A549 (cell line): ENCODE data around the gene PTRH1. TPM values are rescaled to one million over a fixed set of nuclear protein-coding genes. Genes with fewer than 3 reads are reported as not detected.
"Not testable (repeated sequence)": the region's sequence is repeated elsewhere in the genome, so short reads cannot be mapped to it uniquely, and the experiment has no call there.

Experiments used
- ATAC-seq, 2 experiments: fragments of 200-7000 bp in 1 of 2; fragments of >200 bp in 1 of 2; cut with Nextera tagmentation in 1 of 2; cut with Tn5 transposase in 1 of 2; 3 replicates each; pipeline versions ENCODE4 v1.8.0 to v1.9.1; 2018 to 2020; ENCODE audit warnings: mild to moderate bottlenecking in 1 of 2, moderate library complexity in 1 of 2
- CTCF ChIA-PET: fragments of 300-600 bp; sonication (Branson Sonifier 250); formaldehyde crosslinking; extraction: SDS; loops from one replicate; lab custom pipeline; 2021; ENCODE audit warnings: antibody characterized with exemption, inconsistent platforms; lab: Yijun Ruan, JAX
- POLR2A ChIA-PET: fragments of 350-600 bp; formaldehyde crosslinking; extraction: SDS; loops from one replicate; lab custom pipeline; 2021; ENCODE audit warnings: antibody characterized with exemption, inconsistent platforms; lab: Yijun Ruan, JAX
- DNase-seq, 2 experiments: peaks; one replicate each; pipeline versions ENCODE4 v3.0.0 to v3.0.0-alpha.2; 2011 to 2016; ENCODE audit warnings: low read depth in 1 of 2, low spot score in 1 of 2
- FAIRE-seq: peaks from 2 replicates; lab custom pipeline; 2011; peaks lifted over from hg19 to GRCh38; lab: Jason Lieb, UNC
- H3K27ac ChIP-seq, 2 experiments: fragments of >200 bp; sonication (Bioruptor Twin); formaldehyde crosslinking; 3 replicates each; pipeline ENCODE4 v1.5.1; 2016 to 2017
- H3K4me1 ChIP-seq: fragments of >200 bp; sonication (Bioruptor Twin); formaldehyde crosslinking; 3 replicates; pipeline ENCODE4 v1.6.1; 2016
- H3K4me2 ChIP-seq: fragments of >200 bp; sonication (Bioruptor Twin); formaldehyde crosslinking; 3 replicates; pipeline ENCODE4 v1.6.1; 2016
- H3K4me3 ChIP-seq: fragments of >200 bp; sonication (Bioruptor Twin); formaldehyde crosslinking; 3 replicates; pipeline ENCODE4 v1.5.1; 2016
- H3K9me3 ChIP-seq: fragments of >200 bp; sonication (Bioruptor Twin); formaldehyde crosslinking; 3 replicates; pipeline ENCODE4 v1.6.1; 2016
- CBX2 ChIP-seq: fragments of 200-600 bp; sonication (generic); IDR thresholded peaks from 2 replicates; pipeline ENCODE4 v1.6.1; 2016; ENCODE audit warnings: low read depth, mild to moderate bottlenecking, borderline replicate concordance
- CHD2 ChIP-seq: fragments of 150-350 bp; IDR thresholded peaks from 2 replicates; pipeline ENCODE4 v1.6.1; 2014; ENCODE audit warnings: low read length; ENCODE audit not compliant: partially characterized antibody
- E2F6 ChIP-seq: IDR thresholded peaks from 2 replicates; pipeline ENCODE4 v1.6.1; 2012; ENCODE audit warnings: low read depth, borderline replicate concordance
- ESRRA ChIP-seq: fragments of 150-350 bp; IDR thresholded peaks from 2 replicates; pipeline ENCODE4 v1.6.1; 2014; ENCODE audit warnings: mild to moderate bottlenecking, low read length, borderline replicate concordance
- FOSB ChIP-seq: fragments of 250-450 bp; sonication (Bioruptor Pico); IDR thresholded peaks from 2 replicates; pipeline ENCODE4 v1.5.0; 2020; ENCODE audit warnings: mild to moderate bottlenecking, moderate library complexity
- FOXS1 ChIP-seq: fragments of 250-450 bp; sonication (Bioruptor Pico); IDR thresholded peaks from 2 replicates; pipeline ENCODE4 v1.5.0; 2020; ENCODE audit warnings: mild to moderate bottlenecking, moderate library complexity
- GATA3 ChIP-seq: IDR thresholded peaks from 2 replicates; pipeline ENCODE4 v1.6.1; 2012; ENCODE audit warnings: borderline replicate concordance
- HES2 ChIP-seq: fragments of >200 bp; sonication (Bioruptor Twin); formaldehyde crosslinking; IDR thresholded peaks from 2 replicates; pipeline ENCODE4 v1.6.1; 2016
- MAFK ChIP-seq: fragments of 450-650 bp; IDR thresholded peaks from 2 replicates; pipeline ENCODE4 v1.6.1; 2014; ENCODE audit not compliant: partially characterized antibody
- MAZ ChIP-seq: fragments of 150-350 bp; IDR thresholded peaks from 2 replicates; pipeline ENCODE4 v1.6.1; 2014; ENCODE audit warnings: antibody characterized with exemption, low read depth, low read length, borderline replicate concordance
- MYC ChIP-seq: IDR thresholded peaks from 2 replicates; pipeline ENCODE4 v1.6.1; 2012; ENCODE audit warnings: mild to moderate bottlenecking, inconsistent platforms, low read length, improper control_type of control experiment, borderline replicate concordance
- NPAS2 ChIP-seq: fragments of 250-450 bp; sonication (Bioruptor Pico); IDR thresholded peaks from 2 replicates; pipeline ENCODE4 v1.8.0; 2022; ENCODE audit warnings: mild to moderate bottlenecking, moderate library complexity, borderline replicate concordance
- PBX3 ChIP-seq: IDR thresholded peaks from 2 replicates; pipeline ENCODE4 v1.6.1; 2012
- PHF8 ChIP-seq: fragments of 200-600 bp; sonication (generic); IDR thresholded peaks from 2 replicates; pipeline ENCODE4 v1.6.1; 2016; ENCODE audit warnings: low read depth, mild to moderate bottlenecking, antibody characterized with exemption, moderate library complexity, borderline replicate concordance
- POLR2A ChIP-seq: IDR thresholded peaks from 2 replicates; pipeline ENCODE4 v1.6.1; 2012; ENCODE audit warnings: mild to moderate bottlenecking, low read length
- POLR2AphosphoS2 ChIP-seq: conservative IDR thresholded peaks from 2 replicates; pipeline ENCODE4 v1.6.1; 2012; ENCODE audit warnings: low read length, improper control_type of control experiment, inconsistent platforms
- RAD21 ChIP-seq, 2 experiments: fragments of >200 bp in 1 of 2; sonication (Bioruptor Twin) in 1 of 2; formaldehyde crosslinking in 1 of 2; IDR thresholded peaks in 1 of 2; conservative IDR thresholded peaks in 1 of 2; 2 replicates in 1 of 2; 3 replicates in 1 of 2; pipeline ENCODE4 v1.6.1; 2012 to 2018; ENCODE audit warnings: inconsistent platforms in 1 of 2
- RARB ChIP-seq: fragments of 250-450 bp; sonication (Bioruptor Pico); IDR thresholded peaks from 2 replicates; pipeline ENCODE4 v1.8.0; 2021; ENCODE audit warnings: mild to moderate bottlenecking, moderate library complexity
- TFCP2L1 ChIP-seq: fragments of 250-450 bp; sonication (Bioruptor Pico); IDR thresholded peaks from 2 replicates; pipeline ENCODE4 v1.5.0; 2021; ENCODE audit warnings: mild to moderate bottlenecking
- ZC3H11A ChIP-seq: fragments of 450-650 bp; IDR thresholded peaks from 2 replicates; pipeline ENCODE4 v1.6.1; 2014; ENCODE audit warnings: antibody characterized with exemption, mild to moderate bottlenecking
- ZFP36 ChIP-seq: fragments of 450-650 bp; IDR thresholded peaks from 2 replicates; pipeline ENCODE4 v1.6.1; 2014; ENCODE audit warnings: borderline replicate concordance; ENCODE audit not compliant: partially characterized antibody
- WGBS: methylation state at CpG from one replicate; pipeline ENCODE4 v1.1.6; 2017; ENCODE audit errors: missing lambda C conversion rate; 5-methylcytosine and 5-hydroxymethylcytosine counted together
- polyA plus RNA-seq, 4 experiments: library from polyadenylated mRNA; depleted of rRNA in 3 of 4; stranded (reverse); fragments of >200 nt; fragmentation: RNase III in 1 of 4; extraction: RNeasy Plus Mini Kit Qiagen cat#74134 plus additional on column Dnase treatment in 1 of 4; gene quantifications; 2 replicates in 3 of 4; 3 replicates in 1 of 4; pipeline ENCODE4 v1.2.3, GENCODE V29; 2011 to 2017
- TF ChIP-seq, protein P1 (sequence below): fragments of 200-600 bp; sonication (generic); IDR thresholded peaks from 2 replicates; pipeline ENCODE4 v1.6.1; 2016; ENCODE audit warnings: antibody characterized with exemption, mild to moderate bottlenecking, moderate library complexity
- TF ChIP-seq, protein P2 (sequence below): fragments of 250-450 bp; sonication (Bioruptor Pico); IDR thresholded peaks from 2 replicates; pipeline ENCODE4 v1.5.0; 2020; ENCODE audit warnings: low read depth, mild to moderate bottlenecking, moderate library complexity

PTRH1 gene
- polyA plus RNA-seq, 2 of the 4 experiments (the other 2 are of a cell fraction) = 5.1 to 11.4 TPM

DNA sequence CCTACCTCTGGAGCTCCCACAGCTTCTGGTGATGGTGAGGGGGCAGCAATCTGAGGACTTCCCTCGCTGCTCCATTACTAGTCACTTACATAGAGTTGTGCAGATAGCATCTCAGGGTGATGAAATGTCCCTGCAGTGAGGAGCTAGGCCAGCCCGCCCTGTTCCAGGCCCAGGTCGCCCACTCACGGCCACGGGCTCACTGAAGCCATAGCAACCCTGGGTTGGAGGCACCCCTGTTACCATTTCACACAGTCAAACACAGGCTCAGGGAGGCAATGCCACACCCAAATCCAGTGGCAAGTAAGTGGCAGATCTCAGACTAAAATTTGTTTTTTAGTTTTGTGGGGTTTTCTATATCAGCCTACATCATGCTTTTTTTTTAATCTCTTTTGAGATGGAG is 43.4 kb upstream of the PTRH1 start (continued):
- TF ChIP-seq, protein P1, sequence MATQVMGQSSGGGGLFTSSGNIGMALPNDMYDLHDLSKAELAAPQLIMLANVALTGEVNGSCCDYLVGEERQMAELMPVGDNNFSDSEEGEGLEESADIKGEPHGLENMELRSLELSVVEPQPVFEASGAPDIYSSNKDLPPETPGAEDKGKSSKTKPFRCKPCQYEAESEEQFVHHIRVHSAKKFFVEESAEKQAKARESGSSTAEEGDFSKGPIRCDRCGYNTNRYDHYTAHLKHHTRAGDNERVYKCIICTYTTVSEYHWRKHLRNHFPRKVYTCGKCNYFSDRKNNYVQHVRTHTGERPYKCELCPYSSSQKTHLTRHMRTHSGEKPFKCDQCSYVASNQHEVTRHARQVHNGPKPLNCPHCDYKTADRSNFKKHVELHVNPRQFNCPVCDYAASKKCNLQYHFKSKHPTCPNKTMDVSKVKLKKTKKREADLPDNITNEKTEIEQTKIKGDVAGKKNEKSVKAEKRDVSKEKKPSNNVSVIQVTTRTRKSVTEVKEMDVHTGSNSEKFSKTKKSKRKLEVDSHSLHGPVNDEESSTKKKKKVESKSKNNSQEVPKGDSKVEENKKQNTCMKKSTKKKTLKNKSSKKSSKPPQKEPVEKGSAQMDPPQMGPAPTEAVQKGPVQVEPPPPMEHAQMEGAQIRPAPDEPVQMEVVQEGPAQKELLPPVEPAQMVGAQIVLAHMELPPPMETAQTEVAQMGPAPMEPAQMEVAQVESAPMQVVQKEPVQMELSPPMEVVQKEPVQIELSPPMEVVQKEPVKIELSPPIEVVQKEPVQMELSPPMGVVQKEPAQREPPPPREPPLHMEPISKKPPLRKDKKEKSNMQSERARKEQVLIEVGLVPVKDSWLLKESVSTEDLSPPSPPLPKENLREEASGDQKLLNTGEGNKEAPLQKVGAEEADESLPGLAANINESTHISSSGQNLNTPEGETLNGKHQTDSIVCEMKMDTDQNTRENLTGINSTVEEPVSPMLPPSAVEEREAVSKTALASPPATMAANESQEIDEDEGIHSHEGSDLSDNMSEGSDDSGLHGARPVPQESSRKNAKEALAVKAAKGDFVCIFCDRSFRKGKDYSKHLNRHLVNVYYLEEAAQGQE = no peak
- TF ChIP-seq E2F6 (no peak), CHD2 (no peak), GATA3 (no peak), FOXS1 (CRISPR knock-in tag) (no peak), ZC3H11A (no peak), PHF8 (no peak), POLR2AphosphoS2 (no peak), RAD21 (conservative IDR thresholded peaks at IDR 0.05 in 1 of 2, IDR thresholded peaks at IDR 0.05 in 1 of 2) (no peak)
- TF ChIP-seq, all 56 proteins: peak for 0

DNA sequence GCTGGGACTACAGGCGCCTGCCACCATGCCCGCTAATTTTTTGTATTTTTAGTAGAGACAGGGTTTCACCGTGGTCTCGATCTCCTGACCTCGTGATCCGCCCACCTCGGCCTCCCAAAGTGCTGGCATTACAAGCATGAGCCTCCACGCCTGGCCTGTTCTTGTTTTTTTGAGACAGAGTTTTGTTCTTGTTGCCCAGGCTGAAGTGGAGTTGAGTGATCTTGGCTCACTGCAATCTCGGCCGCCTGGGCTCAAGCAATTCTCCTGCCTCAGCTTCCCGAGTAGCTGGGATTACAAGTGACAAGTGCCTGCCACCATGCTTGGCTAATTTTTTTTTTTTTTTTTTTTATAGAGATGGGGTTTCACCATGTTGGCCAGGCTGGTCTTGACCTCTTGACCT is 41.3 kb upstream of the PTRH1 start:
- CTCF ChIA-PET = interaction anchor here (0.7 to 3.4 kb wide), 4 partner anchors 12 to 113 kb away, joined by 4 to 16 read pairs (median 12); partner anchors contain the start of gene TOR2A

DNA sequence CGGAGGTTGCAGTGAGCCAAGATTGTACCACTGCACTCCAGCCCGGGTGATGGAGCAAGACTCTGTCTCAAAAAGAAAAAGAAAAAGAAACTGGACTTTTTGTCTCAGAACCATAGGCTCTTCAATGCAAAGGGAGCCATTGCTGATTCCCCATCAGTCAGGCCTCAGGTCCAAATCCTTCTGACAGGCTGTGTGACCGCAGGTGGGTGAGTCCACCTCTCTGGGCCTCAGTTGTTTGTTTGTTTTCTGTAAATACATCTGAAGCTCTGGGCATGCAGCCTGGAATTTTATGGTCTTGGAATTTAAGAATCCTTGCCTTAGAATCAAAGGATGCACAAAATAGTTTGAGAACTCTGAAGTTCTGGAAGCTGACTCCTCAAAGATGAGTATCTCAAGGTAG is 40.8 kb upstream of the PTRH1 start:
- no peak for DNase-seq
- Histone ChIP-seq H3K27ac (no peak overlapping the region), H3K4me1 (peaks cover 14% of the 10 kb centered on the region), H3K4me3 (no peak overlapping the region), H3K9me3 (no peaks in the 10 kb centered on the region), H3K4me2 (no peak overlapping the region)
- 87% methylated on average over 3 of the region's 3 CpGs for WGBS
- POLR2A ChIA-PET = interaction anchor here (0.6 to 0.7 kb wide), 2 partner anchors 37 to 52 kb away, joined by 3 to 4 read pairs; no protein-coding TSS in a partner anchor
- no peak for ATAC-seq
- CTCF ChIA-PET = interaction anchor here (0.7 to 3.4 kb wide), 7 partner anchors 9 to 114 kb away, joined by 3 to 16 read pairs (median 11); partner anchors contain the start of gene TOR2A
- no peak for TF ChIP-seq MYC
- peak; percentile 13 for TF ChIP-seq ZFP36
- TF ChIP-seq, all 56 proteins: peak for 1
- no peak for FAIRE-seq

More for the DNA sequence above, 41.3 kb upstream of the PTRH1 start:
- 59% methylated on average over 11 of the region's 11 CpGs for WGBS
- not testable (repeated sequence) for ATAC-seq, H3K27ac ChIP-seq, H3K4me3 ChIP-seq, H3K9me3 ChIP-seq, DNase-seq, FAIRE-seq, H3K4me2 ChIP-seq
- POLR2A ChIA-PET = interaction anchor here (0.6 to 0.7 kb wide), 3 partner anchors 22 to 53 kb away, joined by 3 to 4 read pairs (median 3); no protein-coding TSS in a partner anchor
- H3K4me1 ChIP-seq = peaks cover 14% of the 10 kb centered on the region

GRCh38 chr9:127755061-127756060 is 39.9 kb upstream of the PTRH1 start:
- WGBS = 40% methylated on average over 17 of the region's 61 CpGs
- CTCF ChIA-PET = interaction anchor here (0.9 to 3.2 kb wide), 6 partner anchors 9 to 114 kb away, joined by 3 to 13 read pairs (median 7); partner anchors contain the start of gene TOR2A
- Histone ChIP-seq H3K4me2 (peak overlapping the region; percentile 99), H3K4me1 (peaks cover 14% of the 10 kb centered on the region), H3K27ac (peak overlapping the region in 1 of 2 experiments; percentile 54; a peak in 2 of 6 replicates), H3K9me3 (no peaks in the 10 kb centered on the region), H3K4me3 (peak overlapping the region; percentile 45)
- DNase-seq = no peak
- ATAC-seq = peak; percentile 4 to 12; a peak in 1 of 6 replicates
- no peak for FAIRE-seq
- POLR2A ChIA-PET = no interaction called here
- TF ChIP-seq ESRRA = no peak
- no peak for TF ChIP-seq HES2
- TF ChIP-seq FOSB = no peak
- TF ChIP-seq RARB = no peak
- no peak for TF ChIP-seq NPAS2
- no peak for TF ChIP-seq TFCP2L1 (CRISPR knock-in tag)
- no peak for TF ChIP-seq PBX3
- no peak for TF ChIP-seq MAFK
- TF ChIP-seq ZC3H11A = no peak
- TF ChIP-seq, protein P2, sequence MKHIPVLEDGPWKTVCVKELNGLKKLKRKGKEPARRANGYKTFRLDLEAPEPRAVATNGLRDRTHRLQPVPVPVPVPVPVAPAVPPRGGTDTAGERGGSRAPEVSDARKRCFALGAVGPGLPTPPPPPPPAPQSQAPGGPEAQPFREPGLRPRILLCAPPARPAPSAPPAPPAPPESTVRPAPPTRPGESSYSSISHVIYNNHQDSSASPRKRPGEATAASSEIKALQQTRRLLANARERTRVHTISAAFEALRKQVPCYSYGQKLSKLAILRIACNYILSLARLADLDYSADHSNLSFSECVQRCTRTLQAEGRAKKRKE (CRISPR knock-in tag) = no peak
- TF ChIP-seq MAZ = no peak
- TF ChIP-seq POLR2A = no peak
- no peak for TF ChIP-seq CBX2
